Epidermal melanocyte (primary cell): ENCODE measurements around the gene ZNF43.
"Not testable (repeated sequence)": the region's sequence is repeated elsewhere in the genome, so short reads cannot be mapped to it uniquely, and the experiment has no call there.

Experiments
- DNase-seq: peaks from one replicate; pipeline ENCODE4 v3.0.0; 2011; ENCODE audit warnings: low spot score; ENCODE audit not compliant: insufficient read length

The ZNF43 gene

GRCh38 chr19:21835810-21836444, at the start of gene ZNF43:
Gene ZNF43, minus strand, starts transcription at chr19:21836182. Its CDS starts 144 bp downstream, at chr19:21836038.
- DNase-seq: peak; percentile 72

DNA sequence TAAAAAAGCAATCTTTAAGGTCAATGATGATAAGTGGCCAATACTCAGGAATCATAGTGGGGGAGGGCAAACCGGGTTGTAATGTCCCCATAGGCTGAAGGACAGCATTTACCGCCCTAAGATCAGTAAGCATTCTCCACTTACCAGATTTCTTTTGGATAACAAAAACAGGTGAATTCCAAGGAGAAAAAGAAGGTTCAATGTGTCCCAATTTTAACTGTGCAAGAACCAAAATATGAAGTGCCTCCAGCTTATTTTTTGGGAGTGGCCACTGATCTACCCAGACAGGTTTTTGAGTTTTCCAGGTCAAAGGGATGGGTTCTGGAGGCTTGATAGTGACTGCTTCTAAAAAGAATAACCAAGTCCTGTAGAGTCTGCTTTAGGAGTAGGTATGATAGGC, 49.5 kb upstream of the ZNF43 start:
- DNase-seq: not testable (repeated sequence)

DNA sequence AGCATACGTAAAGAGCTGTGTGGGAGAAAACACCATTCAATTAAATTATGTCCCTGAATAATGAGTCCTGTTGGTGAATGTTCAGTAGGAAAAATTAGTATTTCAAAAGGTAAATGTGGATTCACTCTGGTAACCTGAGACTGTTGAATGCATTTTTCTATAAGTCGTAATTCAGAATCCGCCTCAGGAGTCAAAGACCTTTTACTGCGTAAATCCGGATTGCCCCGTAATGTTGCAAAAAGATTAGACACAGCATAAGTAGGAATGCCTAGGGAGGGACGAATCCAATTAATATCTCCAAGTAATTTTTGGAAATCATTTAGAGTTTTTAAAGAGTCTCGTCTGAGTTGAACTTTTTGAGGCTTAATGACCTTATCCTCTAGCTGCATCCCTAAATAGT, 48.8 kb upstream of the ZNF43 start:
- not testable (repeated sequence) for DNase-seq

DNA sequence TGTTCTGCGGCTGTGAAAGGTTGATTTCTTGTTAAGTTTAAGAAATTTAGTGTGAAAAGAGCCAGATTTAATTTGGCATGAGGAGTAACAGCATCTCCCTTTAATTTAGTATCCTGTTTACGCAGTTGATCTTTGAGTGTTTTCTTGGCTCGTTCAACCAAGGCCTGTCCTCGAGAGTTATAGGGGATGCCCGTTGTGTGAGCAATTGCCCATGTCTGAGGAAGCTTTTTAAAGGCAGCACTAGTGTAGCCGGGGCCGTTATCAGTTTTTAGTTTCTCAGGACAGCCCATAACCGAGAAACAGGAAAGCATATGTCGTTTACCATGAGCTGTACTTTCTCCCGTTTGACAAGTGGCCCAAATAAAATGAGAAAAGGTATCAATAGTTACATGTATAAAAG, 47.5 kb upstream of the ZNF43 start:
- DNase-seq: no peak

GRCh38 chr19:21880761-21881160, 44.8 kb upstream of the ZNF43 start:
- DNase-seq: not testable (repeated sequence)

GRCh38 chr19:21878646-21879045, 42.7 kb upstream of the ZNF43 start:
- no peak for DNase-seq

DNA sequence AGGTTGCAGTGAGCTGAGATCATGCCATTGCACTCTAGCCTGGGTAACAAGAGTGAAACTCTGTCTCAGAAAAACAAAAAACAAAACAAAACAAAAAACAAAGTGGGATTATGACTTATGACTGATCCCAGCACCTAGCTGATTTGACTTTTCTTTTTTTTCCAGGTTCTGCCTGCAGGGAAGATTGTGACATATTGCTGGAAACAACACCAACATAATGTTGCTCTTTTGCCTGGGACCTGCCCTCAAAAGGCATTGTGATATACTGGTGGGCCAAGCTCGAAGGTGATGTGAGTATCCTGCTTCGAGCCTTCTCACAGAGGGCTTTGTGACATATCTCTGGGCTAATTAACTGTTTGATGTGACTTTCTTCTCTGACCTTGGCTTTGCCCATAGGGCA, 42.0 kb upstream of the ZNF43 start:
- no peak for DNase-seq

DNA sequence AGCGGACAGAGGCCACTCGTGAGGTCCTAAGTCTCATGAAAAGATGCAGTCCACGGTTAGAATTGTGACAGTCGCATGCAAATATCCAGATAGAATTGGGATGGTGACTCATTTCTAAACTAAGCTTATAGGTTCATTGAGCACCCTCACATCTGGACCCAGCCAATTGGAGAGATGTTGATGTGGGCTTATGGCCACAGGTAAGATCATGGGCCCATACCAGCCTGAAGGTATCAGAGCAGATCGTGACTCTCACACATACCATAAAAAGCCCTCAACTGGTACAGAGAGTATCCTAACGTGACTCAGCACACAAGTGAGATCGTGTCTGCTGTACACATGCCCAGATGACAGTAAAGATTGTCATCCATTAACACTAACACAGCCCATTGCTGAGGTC, 40.6 kb upstream of the ZNF43 start:
- DNase-seq: not testable (repeated sequence)

DNA sequence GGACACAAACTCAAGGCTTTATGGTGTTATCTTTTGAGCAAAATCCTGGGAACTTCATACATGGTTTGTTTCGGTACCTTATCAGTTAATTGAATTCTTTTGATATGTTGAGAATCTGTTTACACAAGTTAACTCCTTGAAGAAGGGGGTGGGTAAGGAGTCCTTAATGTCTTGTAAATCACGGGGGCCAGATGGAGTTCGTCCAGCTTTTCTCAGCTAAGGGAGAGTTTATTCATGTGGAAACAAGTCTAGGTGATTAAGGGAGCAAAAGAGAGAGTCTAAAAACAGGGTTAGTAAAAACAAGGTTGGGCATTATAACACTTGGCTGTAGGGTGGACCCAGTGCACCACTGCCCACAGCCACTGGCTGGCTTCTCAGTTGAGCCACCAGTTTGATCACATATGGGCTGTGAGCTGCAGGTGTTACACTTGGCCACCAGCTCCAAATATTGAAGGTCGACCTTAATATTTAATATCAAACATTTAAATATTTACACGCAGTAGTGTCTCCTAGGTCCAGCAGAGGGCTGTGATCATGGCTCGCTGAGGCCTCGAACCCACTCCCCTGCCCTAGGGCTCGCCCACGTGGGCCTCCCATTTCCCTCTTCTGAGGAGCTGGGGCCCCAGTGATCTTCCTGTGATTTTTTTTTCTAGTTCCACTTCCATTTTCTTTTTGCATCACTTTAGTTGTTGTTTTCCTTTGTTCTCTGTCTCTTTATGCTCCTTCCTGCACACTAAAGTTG, 21.0 kb upstream of the ZNF43 start:
- no peak for DNase-seq

- DNase-seq: peak; percentile 93
These were observed 15.8 kb upstream of the ZNF43 start for GRCh38 chr19:21851596-21852345.

DNA sequence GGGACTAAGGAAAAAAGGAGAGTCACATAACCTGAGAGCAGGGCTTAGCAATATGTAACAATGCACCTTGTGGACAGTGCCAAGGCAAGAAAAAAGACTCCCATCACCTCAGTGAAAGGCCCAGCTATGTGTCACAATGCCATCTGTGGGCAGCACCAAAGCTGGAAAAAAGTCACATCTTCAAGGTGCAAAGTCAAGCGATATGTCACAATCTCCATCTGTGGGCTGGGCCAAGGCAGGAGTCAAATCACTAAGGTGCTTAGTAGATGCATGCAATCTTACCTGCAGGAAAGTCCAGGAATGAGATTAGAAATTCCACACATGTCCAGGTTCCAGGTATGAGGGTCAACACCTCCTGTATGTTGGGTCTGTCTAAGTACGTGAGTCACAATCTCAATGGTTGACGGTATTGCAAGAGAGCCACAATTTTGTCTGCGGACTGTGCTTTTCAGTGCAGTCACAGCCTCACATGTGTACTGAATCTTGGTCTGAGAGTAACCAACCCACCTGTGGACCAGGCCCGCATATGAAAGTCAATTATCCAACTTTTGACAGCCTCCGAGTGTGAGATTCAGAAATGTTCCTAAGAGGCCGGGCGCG, 14.8 kb upstream of the ZNF43 start:
- no peak for DNase-seq

GRCh38 chr19:21848706-21849105, 12.7 kb upstream of the ZNF43 start:
- no peak for DNase-seq

- no peak for DNase-seq
These were observed 7.1 kb upstream of the ZNF43 start for GRCh38 chr19:21843081-21843480.

- DNase-seq: no peak
These were observed 5.6 kb upstream of the ZNF43 start for GRCh38 chr19:21841488-21842097.

DNA sequence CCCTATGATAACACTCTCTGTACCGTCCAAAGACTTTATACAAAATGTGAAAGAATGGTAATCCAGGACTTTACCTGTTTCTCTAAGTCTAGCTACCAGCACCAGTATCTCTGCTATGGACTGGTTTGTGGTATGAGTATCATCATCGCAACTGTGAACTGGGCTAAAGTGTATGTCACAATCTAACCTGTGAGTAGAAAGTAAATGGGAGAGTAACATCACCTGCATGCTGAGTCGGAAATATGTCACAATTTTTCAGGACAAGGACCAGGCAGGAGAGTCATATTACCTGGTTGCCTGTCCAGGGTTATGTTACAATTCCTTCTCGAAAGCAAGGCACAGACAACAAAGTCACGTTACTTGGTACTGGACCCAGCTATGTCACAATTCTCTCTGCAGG, 5.1 kb upstream of the ZNF43 start:
- no peak for DNase-seq

- DNase-seq: no peak
These were observed 4.0 kb upstream of the ZNF43 start for GRCh38 chr19:21839976-21840375.

- no peak for DNase-seq
These were observed 2.7 kb upstream of the ZNF43 start for GRCh38 chr19:21838646-21839045.

GRCh38 chr19:21835429-21835809, 563 bp downstream of the ZNF43 start:
- DNase-seq: no peak

GRCh38 chr19:21833733-21834132, 2.2 kb downstream of the ZNF43 start:
- DNase-seq: no peak

- no peak for DNase-seq
These were observed 11.3 kb downstream of the ZNF43 start for GRCh38 chr19:21824679-21825078.

DNA sequence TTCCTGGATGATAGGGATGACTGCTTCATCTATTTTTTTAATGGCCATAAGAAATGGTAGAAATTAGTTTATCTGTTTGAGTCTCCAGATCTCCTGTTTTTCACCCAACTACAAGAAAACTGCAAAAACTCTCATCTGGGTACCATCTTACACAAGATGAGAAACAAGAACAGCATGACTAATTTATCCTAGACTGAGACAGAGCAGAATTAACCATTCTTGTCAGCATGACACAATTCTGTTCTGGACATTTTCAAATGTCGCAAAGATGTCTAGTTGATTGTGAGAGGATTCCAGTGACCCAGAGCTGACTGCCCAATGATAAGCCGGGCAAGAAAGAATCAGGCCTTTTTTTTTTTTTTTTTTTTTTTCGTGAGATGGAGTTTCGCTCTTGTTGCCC, 12.8 kb downstream of the ZNF43 start:
- DNase-seq: no peak

GRCh38 chr19:21812448-21812847, 23.5 kb downstream of the ZNF43 start:
- no peak for DNase-seq
